ENCODE data around the gene PRKAG2.

The PRKAG2 gene

DNA sequence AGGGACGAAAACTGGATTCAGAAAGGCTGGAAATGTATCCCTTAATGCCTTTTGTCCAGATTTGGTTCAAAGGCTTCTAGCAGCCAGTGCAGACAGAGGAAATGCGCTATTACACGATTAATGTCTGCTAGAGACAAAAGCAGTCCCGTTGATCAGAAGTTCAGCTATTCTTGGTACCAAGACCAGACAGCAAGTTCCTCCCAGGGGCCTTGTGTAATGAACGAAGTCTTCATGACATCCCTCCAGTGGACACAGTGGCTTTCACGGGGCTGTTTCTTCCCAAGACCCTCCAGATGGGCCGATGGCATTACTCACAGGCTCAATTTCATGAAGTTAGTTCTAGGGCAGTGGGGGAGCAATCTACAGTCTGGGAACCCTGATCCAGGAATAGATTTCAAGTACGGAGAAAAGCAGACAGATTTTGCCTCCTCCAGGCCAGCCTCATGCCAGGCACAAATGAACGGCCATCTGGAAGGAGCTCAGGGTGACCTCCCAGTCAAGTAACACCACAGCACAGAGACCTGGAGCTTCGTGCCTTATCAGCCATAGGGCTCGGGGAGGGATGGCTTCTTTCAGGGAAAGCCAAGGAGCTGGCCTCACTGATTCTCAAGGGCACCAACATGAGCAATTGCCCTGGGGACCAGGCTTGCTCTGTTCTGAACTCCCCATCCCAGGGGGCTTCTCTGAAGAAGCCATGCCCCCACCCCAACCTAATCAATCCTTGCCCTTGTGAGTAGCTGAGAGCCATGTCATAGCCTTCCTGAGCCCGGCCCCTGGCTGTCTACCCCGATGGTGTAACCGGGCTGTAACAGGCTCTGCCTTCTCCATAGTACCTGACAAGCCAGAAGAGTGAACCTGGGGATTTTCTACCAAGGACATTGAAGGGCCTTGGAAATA, 101.1 kb downstream of the PRKAG2 start:
- intact Hi-C loops (cut with DNase I) = no loop called here
- DNase-seq = peak in 1 of 42 donors; percentile 21

DNA sequence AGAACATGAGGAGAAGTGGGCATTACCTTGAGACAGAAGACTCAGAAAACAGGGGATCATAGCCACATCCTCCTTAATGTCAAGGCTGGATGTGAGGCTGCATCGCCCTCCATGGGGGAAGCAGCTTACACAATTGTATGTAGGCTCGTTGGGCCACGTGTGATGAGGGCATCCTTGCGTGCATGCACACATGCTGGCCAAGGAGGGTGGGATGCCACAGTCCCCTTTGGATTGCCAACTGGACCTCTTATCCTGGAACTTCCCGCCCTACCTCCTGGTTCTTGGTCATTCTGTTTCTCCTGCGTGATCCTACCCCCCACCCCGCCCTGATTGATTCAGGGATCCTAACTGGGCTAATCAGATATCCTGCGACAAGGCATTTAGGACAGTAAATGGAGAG, 102.0 kb downstream of the PRKAG2 start:
- peak in 1 of 42 donors; percentile 23 for DNase-seq
- intact Hi-C loops (cut with DNase I) = no loop called here

DNA sequence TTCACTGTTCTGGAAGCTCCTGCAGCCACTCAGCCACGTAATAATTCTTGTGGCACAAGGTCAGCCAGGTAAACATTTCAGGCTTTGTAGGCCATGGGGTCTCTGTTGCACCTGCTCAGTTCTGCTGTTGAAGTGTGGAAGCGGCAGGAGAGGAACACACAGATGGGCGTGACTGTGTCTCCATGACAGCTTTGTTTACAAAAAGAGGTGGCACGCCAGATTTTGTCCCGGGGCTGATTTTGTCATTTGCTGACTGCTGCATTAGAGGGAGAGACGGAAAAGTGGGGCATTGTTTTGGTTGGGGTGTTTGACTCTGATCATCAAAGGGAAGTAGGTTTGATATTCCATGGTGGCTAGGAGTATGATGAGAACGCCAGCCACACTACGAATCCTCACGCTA, 103.1 kb downstream of the PRKAG2 start:
- intact Hi-C loops (cut with DNase I) = no loop called here
- DNase-seq = no peak

DNA sequence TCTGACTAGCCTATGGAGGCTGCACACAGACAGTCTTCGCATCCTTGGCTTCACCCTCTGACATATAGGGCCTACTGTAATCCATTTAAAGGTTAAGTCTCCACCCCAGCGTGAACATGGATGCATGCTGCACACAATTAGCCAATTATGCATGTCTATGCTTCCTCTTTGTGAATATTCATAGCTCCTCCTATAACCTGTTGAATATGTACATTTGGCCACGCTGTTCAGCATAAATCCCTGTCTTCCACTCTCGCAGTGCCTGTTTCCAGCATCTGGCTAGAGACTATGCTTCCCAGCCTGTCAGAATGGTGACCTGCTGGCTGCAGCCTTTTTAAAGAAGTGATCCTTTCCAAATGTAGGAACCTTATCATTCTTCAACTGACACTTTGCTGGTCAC, 106.7 kb downstream of the PRKAG2 start:
- intact Hi-C loops (cut with DNase I) = no loop called here
- no peak for DNase-seq

DNA sequence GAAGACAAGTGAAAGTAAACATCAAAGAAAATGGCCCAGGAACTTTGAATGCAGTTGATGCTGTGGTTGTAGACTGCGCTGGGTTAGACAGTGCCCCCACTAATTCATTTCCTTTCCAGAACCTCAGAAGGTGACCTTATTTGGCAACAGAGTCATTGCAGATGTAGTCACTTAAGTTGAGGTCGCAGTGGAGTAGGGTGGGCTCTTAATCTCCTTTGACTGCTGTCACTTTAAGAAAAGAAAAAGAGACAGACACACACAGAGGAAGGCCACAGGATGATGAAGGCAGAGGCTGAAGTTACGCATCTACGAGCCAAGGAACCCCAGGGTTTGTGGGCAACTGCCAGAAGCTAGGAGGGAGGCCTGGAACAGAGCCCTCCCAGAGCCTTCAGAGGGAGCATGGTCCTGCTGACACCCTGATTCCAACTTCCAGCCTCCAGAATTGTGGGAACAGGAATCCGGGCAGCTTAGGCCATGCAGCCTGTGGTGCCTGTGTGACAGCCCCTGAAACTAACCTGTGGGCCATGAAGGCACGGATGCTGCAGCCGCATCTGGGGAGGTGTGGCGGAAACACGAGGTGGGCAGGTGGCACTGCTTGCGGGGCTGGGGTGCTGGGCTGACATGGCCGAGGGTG, 107.6 kb downstream of the PRKAG2 start:
- intact Hi-C loops (cut with DNase I) = no loop called here
- DNase-seq = no peak

DNA sequence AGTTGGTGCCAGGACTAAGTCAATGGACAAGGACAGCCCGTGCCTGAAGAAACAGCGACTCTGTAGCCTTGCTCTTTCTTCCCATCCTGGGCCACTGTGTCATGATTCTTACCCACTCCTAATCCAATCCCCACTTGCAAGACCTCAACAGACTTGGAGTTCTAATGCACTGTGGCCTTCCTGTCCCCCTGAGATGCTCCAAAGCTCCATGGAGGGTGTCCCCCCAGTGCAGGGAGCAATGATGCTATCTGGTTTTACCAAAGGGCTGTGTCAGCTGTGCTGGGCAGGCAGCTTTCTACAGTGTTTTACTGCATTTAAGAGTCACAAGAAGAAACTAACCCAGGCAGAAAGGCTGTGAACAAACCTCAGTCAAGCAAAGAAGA, 108.1 kb downstream of the PRKAG2 start:
- DNase-seq = no peak
- intact Hi-C loops (cut with DNase I) = no loop called here

DNA sequence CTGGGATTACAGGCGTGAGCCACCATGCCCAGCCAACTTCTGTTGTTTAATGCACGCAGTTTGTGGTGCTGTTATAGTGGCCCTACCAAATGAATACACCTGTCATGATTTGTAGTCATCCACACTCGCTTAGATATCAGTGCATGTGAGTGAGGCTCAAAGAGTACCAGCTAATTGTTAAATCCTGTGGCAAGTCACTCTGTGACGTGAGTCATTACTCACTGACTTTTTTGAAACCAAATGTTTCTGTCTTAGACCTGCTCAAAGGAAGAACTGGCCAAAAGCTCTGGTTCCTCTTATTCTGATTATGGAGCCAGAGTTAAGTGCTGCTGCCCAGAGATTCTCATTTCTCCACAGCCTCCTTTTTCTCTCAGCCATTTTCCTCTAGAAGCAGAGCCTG, 109.4 kb downstream of the PRKAG2 start:
- no peak for DNase-seq
- intact Hi-C loops (cut with DNase I) = no loop called here

DNA sequence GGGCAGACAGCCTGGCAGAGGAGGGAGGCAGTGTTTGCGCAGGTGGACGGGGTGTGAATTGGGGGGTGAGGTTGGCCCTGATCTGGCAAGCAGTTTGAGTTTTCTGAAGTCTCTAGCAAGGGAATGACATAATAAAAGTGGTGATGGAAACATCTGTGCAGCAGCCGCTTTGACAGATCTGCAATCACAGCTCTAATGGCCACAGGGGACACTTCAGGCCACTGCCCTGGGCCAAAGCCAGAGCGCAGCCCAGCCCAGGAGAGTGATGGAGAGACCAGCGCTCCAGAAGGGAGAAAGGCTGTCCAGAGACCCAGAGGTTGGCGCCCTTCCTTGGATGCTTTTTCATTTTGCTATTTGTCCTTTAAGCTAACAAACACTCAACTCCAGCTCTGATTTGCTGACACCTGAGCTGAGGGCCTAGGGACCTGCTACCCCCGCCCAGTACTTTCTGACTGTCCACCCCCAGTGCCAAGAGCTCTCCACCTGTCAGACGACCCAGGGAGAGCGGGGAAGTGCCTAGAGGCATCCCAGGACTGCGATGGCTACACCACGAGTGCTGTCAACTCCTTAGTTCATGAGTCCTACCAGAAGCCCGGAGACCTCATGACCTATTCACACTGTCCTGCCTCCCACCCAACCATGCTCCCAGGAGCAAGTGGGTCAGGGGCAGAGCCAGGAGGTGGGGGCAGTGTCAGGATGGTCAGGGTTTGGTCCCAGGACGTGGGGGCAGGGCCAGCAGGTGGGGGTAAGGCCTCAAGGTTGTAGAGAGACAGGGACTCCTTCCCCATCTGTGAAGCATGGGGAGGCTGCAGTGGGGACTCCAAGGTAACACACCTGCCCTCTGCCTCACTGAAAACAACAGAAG, 112.6 kb downstream of the PRKAG2 start:
- no peak for DNase-seq
- intact Hi-C loops (cut with DNase I) = no loop called here

DNA sequence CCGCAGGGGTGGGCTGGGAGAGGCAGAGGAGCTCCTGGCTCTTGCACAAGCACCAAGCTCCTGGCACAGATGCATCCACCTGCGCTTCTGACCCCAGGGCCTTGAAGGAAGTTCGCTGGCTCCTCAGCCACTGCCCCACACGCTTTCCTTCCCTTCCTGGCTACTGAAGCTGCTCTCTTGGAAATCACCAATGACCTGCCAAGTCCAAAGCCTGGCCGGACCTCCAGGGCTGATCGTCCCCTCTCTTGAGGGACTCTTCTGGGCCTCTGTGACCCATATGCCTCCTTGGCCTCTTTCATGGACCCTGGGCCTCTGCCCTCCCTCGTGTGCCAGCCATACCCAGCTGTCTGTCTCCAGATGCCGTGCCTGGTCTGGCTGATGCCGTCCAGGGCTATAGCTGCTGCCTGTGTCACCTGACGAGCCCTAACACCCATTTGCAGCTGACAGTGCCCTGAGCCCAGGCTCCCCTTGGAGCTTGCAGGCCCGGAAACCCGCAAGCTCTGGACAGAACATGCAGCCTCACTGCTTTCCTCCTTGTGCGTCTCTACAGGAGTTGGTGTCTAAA, 113.4 kb downstream of the PRKAG2 start:
- intact Hi-C loops (cut with DNase I) = no loop called here
- no peak for DNase-seq

DNA sequence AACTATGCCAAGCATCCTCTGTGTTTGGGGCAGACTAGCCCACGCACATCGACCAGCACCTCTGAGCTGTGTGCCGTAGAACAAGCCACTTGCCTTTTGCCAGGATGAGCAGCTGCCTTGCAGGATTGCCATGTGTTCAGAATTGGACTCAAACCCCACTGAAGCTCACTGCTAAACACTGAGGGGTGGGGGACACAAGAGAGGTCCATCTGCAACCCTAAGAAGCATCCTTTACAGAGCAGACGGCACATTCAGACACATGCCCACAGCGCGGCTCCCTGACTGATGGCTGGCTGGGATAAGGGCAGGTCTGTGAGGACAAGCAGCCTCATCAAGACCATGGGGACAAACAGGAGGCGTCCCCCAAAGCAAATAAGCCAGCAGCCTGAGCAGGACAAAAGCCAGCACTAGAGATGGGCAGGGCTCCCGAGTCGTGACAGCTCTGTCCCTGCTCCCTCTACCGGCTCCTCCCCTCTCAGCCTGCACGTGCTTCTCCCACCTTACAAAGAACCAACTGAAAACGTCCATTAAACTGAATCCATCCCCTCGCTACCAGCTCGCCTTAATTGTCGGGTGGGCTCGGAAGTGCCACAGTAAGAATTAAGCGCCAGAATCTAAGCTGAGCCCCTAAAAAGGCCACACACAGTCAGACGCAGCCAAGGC, 114.2 kb downstream of the PRKAG2 start:
- DNase-seq = no peak
- intact Hi-C loops (cut with DNase I) = no loop called here

DNA sequence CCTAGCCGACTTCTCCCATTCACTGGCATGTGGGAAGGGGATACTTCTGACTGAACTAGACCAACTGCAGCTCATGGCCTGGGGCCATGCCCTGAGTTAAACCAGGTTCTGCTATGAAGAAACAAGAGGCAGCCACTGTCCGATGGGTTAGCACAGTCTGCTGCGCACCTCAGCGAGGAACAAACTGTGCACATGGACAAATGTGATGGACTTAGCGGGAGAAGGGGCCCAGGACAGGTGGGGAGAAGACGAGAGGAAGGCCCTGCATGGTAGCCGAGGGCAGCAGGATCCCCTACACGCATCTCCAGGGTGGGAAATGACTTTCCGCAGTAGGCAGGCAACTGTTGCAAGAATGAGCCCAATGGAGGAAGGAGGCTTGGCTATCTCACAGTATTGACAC, 115.0 kb downstream of the PRKAG2 start:
- DNase-seq = no peak
- intact Hi-C loops (cut with DNase I) = no loop called here

DNA sequence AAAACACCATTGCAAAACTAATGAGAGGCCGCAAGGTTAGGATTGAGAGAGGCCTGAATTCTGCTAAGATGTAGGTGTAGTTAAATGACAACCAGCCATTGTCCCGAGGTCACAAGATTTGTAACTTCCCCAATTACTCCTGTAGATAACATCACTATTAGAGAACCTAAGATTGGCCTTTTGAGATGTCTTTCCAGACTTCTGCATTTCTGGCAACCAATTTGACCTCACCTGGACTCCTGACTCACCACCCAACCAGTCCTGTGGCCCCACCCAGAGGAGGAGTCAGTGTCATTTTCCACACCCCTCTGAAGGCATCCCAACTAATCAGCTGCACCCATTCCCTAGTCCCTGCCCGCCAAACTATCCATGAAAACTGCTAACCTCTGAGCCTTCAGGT, 115.7 kb downstream of the PRKAG2 start:
- DNase-seq = no peak
- intact Hi-C loops (cut with DNase I) = no loop called here

DNA sequence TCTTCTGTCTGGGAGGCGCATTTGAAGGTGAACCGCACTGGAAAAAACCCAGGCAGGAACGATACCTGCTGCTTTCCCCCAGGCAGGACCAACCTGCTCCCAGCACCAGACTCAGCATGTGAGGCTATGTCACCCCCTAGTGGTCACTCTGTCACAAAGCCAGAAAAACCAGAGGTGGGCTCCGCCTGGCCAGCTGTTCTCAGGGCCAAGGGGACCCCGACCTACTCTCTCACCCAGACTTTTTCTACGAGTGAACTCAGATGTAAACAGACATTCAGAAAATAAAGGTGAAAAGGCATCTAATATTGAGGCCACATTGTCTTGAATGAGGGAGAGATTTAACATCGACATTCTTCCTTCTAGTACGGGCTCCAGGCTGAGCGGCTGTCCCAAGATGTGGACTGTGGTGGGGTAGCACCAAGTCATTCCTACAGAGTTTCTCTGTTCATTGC, 117.3 kb downstream of the PRKAG2 start:
- intact Hi-C loops (cut with DNase I) = loop anchor here (10.0 kb wide), 1 partner anchor 395 kb away; no protein-coding TSS in a partner anchor
- peak; percentile 28 to 84 (median 66) for DNase-seq

DNA sequence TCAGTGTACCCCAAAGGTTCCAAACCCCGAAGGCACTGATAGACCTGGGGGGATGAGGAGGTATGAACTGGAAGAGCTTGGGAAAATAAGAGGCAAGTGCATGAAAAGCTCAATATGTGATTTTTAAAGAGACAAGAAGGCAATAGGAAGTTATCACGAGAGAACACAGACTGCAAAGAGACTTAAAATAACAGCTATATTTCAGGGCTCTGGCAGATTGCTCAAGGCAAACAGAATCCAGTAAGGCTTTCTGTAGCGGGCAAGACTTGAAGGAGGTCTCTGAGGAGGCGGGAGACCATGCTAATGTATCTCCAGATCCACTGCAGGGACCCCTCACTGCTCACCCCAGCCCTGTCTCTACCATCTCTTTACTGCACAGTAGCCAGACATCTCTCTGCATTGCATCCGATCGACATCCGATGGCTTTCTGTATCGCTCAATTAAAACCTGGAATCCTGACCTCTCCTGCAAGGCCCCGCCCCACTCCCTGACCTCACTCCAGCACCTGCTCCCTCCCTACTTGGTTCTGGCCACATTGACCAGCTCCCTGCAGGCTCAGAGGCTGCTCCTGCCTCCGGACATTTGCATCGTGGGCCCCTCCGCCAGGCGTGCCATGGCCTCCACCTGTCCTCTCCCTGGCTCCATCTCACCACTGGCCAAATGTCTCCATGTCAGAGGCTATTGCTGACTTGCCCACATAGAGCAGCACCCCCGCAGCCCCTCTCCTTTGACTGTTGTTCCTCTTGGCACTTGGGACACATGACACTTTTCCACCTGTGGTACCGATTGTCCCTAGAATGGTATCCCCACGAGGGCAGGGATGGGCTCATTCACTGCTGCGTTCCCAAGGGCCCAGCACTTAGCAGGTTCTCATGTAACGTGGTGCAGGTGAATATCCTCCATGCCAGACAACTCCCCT, 118.0 kb downstream of the PRKAG2 start:
- intact Hi-C loops (cut with DNase I) = loop anchor here (10.0 kb wide), 1 partner anchor 394 kb away; no protein-coding TSS in a partner anchor
- DNase-seq = no peak

DNA sequence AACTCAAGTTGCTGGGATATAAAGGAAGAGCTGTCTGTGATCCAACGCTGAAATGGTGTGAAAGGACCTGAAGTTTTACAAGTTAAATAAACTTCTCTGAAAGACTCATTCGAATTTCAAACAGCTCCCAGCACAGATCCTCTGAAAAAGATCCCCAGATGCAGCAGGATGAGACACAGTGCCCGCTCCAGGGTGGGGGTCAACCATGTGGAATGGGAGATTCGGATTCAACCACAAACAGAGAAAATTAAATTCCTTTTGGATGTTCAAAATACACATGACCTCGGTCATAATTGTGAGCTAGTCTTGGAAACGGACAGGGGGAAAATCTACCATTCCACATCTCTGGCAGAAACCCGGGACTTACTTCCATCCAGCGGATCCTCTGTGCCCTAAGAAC, 119.6 kb downstream of the PRKAG2 start:
- intact Hi-C loops (cut with DNase I) = loop anchor here (10.0 kb wide), 1 partner anchor 392 kb away; no protein-coding TSS in a partner anchor

DNA sequence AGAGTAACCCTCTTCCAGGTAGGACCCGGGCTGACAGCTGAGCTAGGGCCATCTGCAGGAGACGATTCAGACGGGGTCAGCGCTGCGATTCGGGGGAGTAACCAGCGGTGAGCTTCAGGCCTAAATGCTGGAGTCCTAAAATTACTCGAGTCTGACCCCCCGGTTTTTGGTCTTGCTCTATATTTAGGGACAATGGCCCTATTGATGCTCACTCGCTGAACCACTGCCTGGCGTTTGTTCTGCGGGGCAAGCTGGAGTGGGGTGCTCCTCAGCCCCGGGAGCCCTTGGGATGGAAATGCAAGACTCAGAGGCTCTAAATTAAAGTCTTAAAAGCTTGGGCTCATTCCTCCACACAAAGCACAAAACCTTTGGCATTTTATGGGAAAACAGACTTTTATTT, 120.0 kb downstream of the PRKAG2 start:
- intact Hi-C loops (cut with DNase I) = loop anchor here (10.0 kb wide), 1 partner anchor 392 kb away; no protein-coding TSS in a partner anchor
- peak in 1 of 42 donors; percentile 34 for DNase-seq

More for the DNA sequence above, 119.6 kb downstream of the PRKAG2 start:
- no peak for DNase-seq

DNA sequence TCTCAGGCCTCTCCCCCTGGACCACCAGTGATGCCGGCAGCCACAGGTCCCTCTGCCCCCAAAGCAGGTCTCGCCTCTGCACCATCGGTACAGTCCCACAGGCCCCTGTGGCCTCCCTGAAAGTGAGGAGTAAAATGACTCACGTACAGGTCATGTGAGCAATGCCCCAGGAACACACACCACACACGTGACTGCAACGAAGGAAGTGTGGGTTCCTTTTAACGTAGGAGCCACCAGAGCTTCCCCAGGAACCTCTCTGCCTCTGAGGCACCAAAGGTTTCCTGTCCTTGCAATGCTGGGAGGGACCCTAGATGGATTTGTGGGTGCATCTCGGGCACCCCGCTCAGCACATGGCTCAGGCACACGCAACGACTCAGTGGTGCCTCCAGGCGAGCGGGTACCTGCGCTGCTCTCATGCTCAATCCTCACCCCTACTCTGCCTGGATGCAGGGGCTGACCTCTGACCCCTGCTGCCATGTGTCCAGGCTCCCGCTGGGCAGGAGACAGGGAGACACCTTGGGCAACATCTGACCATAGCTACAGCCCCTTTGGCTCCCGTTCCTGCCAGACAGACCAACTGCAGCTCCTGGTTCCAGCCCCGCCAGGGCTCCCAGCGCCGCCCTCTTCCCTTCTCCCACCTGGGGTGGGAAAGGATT, 120.7 kb downstream of the PRKAG2 start:
- intact Hi-C loops (cut with DNase I) = loop anchor here (10.0 kb wide), 1 partner anchor 391 kb away; no protein-coding TSS in a partner anchor
- DNase-seq = peak in 21 of 42 donors; percentile 24 to 70 (median 50)
